ENCODE measurements around the gene EBLN1.

Gene EBLN1

GRCh38 chr10:22230158-22230833 lies 12.5 kb upstream of the EBLN1 start:
- no peak for DNase-seq (ENCODE audit: extremely low read depth, insufficient read length)
- Histone ChIP-seq H3K4me3 (replicated peaks; ENCODE audit: low read depth, low read length) (peak overlapping the region; percentile 65), H3K36me3 (ENCODE audit: control insufficient read depth, insufficient read depth, low read length) (no peaks in the 10 kb centered on the region), H3K27me3 (replicated peaks; ENCODE audit: control insufficient read depth, insufficient read depth, low read length) (no peaks in the 10 kb centered on the region)
- TF ChIP-seq CTCF (IDR thresholded peaks at IDR 0.05; ENCODE audit: insufficient read depth, low read length, poor library complexity, severe bottlenecking) = no peak

- no peak for DNase-seq (ENCODE audit: extremely low read depth, insufficient read length)
- TF ChIP-seq CTCF (IDR thresholded peaks at IDR 0.05; ENCODE audit: insufficient read depth, low read length, poor library complexity, severe bottlenecking) = no peak
- Histone ChIP-seq H3K27me3 (replicated peaks; ENCODE audit: control insufficient read depth, insufficient read depth, low read length) (no peaks in the 10 kb centered on the region), H3K36me3 (ENCODE audit: control insufficient read depth, insufficient read depth, low read length) (no peaks in the 10 kb centered on the region), H3K4me3 (replicated peaks; ENCODE audit: low read depth, low read length) (peak overlapping the region; percentile 65)
These were observed 12.0 kb upstream of the EBLN1 start for GRCh38 chr10:22229802-22230157.

GRCh38 chr10:22228943-22229801 lies 11.4 kb upstream of the EBLN1 start:
- no peak for TF ChIP-seq CTCF (IDR thresholded peaks at IDR 0.05; ENCODE audit: insufficient read depth, low read length, poor library complexity, severe bottlenecking)
- peak; percentile 92 for DNase-seq (ENCODE audit: extremely low read depth, insufficient read length)
- H3K27me3 ChIP-seq (replicated peaks; ENCODE audit: control insufficient read depth, insufficient read depth, low read length) = no peaks in the 10 kb centered on the region

GRCh38 chr10:22228167-22228938 lies 10.5 kb upstream of the EBLN1 start:
- Histone ChIP-seq H3K4me3 (replicated peaks; ENCODE audit: low read depth, low read length) (peak overlapping the region; percentile 65), H3K36me3 (ENCODE audit: control insufficient read depth, insufficient read depth, low read length) (no peaks in the 10 kb centered on the region), H3K27me3 (replicated peaks; ENCODE audit: control insufficient read depth, insufficient read depth, low read length) (no peaks in the 10 kb centered on the region)
- no peak for TF ChIP-seq CTCF (IDR thresholded peaks at IDR 0.05; ENCODE audit: insufficient read depth, low read length, poor library complexity, severe bottlenecking)
- DNase-seq (ENCODE audit: extremely low read depth, insufficient read length) = no peak

More at GRCh38 chr10:22228943-22229801, 11.4 kb upstream of the EBLN1 start:
- Histone ChIP-seq H3K36me3 (ENCODE audit: control insufficient read depth, insufficient read depth, low read length) (no peaks in the 10 kb centered on the region), H3K4me3 (replicated peaks; ENCODE audit: low read depth, low read length) (peak overlapping the region; percentile 65)

GRCh38 chr10:22226599-22226998 lies 8.8 kb upstream of the EBLN1 start:
- TF ChIP-seq CTCF (IDR thresholded peaks at IDR 0.05; ENCODE audit: insufficient read depth, low read length, poor library complexity, severe bottlenecking) = no peak
- H3K27me3 ChIP-seq (replicated peaks; ENCODE audit: control insufficient read depth, insufficient read depth, low read length) = no peaks in the 10 kb centered on the region
- H3K4me3 ChIP-seq (replicated peaks; ENCODE audit: low read depth, low read length) = no peak overlapping the region
- DNase-seq (ENCODE audit: extremely low read depth, insufficient read length) = no peak
- H3K36me3 ChIP-seq (ENCODE audit: control insufficient read depth, insufficient read depth, low read length) = no peaks in the 10 kb centered on the region

Data from GM06990 (cell line).